Nephron progenitor cell (in vitro differentiated cells): ENCODE data around the gene CNTNAP4.

Experiments
- DNase-seq: peaks from one replicate; pipeline ENCODE4 v3.0.0; 2021
- H3K27ac Mint-ChIP-seq: 2 replicates; pipeline ENCODE4 v1.8.0; 2021; ENCODE audit warnings: mild to moderate bottlenecking, moderate library complexity, mixed read lengths
- H3K27me3 Mint-ChIP-seq: 2 replicates; pipeline ENCODE4 v1.8.0; 2021; ENCODE audit warnings: mild to moderate bottlenecking, low read depth, mixed read lengths; ENCODE audit not compliant: poor library complexity
- H3K36me3 Mint-ChIP-seq: 2 replicates; pipeline ENCODE4 v1.8.0; 2021; ENCODE audit warnings: low read depth, mixed read lengths
- H3K4me1 Mint-ChIP-seq: 2 replicates; pipeline ENCODE4 v1.8.0; 2021; ENCODE audit warnings: mixed read lengths
- H3K4me3 Mint-ChIP-seq: 2 replicates; pipeline ENCODE4 v1.8.0; 2021; ENCODE audit warnings: mild to moderate bottlenecking, moderate library complexity, mixed read lengths
- H3K9me3 Mint-ChIP-seq: 2 replicates; pipeline ENCODE4 v1.8.0; 2021; ENCODE audit warnings: mild to moderate bottlenecking, moderate library complexity, mixed read lengths
- CTCF ChIP-seq: fragments of 200-600 bp; sonication (generic); IDR thresholded peaks from 2 replicates; pipeline ENCODE4 v1.5.0; 2021; ENCODE audit warnings: antibody characterized with exemption

The CNTNAP4 gene

GRCh38 chr16:76579277-76579922 lies 302.2 kb downstream of the CNTNAP4 start:
- Mint-ChIP-seq H3K4me3 (no peak overlapping the region), H3K27me3 (no peaks in the 10 kb centered on the region), H3K27ac (no peak overlapping the region), H3K36me3 (no peaks in the 10 kb centered on the region), H3K4me1 (peaks cover 20% of the 10 kb centered on the region), H3K9me3 (no peaks in the 10 kb centered on the region)
- no peak for DNase-seq
- no peak for TF ChIP-seq CTCF

GRCh38 chr16:76583466-76583865 lies 306.3 kb downstream of the CNTNAP4 start:
- no peak for TF ChIP-seq CTCF
- Mint-ChIP-seq H3K36me3 (no peaks in the 10 kb centered on the region), H3K27ac (no peak overlapping the region), H3K9me3 (no peaks in the 10 kb centered on the region), H3K4me1 (no peaks in the 10 kb centered on the region), H3K4me3 (no peak overlapping the region), H3K27me3 (no peaks in the 10 kb centered on the region)
- no peak for DNase-seq

GRCh38 chr16:76583945-76584344 lies 306.7 kb downstream of the CNTNAP4 start:
- no peaks in the 10 kb centered on the region for H3K9me3 Mint-ChIP-seq
- no peak for DNase-seq
- no peak overlapping the region for H3K27ac Mint-ChIP-seq
- no peaks in the 10 kb centered on the region for H3K36me3 Mint-ChIP-seq
- H3K4me3 Mint-ChIP-seq: no peak overlapping the region
- H3K27me3 Mint-ChIP-seq: no peaks in the 10 kb centered on the region
- TF ChIP-seq CTCF: no peak
- no peaks in the 10 kb centered on the region for H3K4me1 Mint-ChIP-seq

- no peaks in the 10 kb centered on the region for H3K36me3 Mint-ChIP-seq
- no peak overlapping the region for H3K4me3 Mint-ChIP-seq
- no peaks in the 10 kb centered on the region for H3K9me3 Mint-ChIP-seq
- H3K4me1 Mint-ChIP-seq: no peaks in the 10 kb centered on the region
- no peak for DNase-seq
- TF ChIP-seq CTCF: no peak
- no peak overlapping the region for H3K27ac Mint-ChIP-seq
- peaks cover 6% of the 10 kb centered on the region for H3K27me3 Mint-ChIP-seq
Measured at GRCh38 chr16:76598498-76598897, 321.3 kb downstream of the CNTNAP4 start.

GRCh38 chr16:76607317-76607716 lies 330.1 kb downstream of the CNTNAP4 start:
- no peak for DNase-seq
- no peak overlapping the region for H3K27ac Mint-ChIP-seq
- peaks cover 4% of the 10 kb centered on the region for H3K9me3 Mint-ChIP-seq
- no peaks in the 10 kb centered on the region for H3K4me1 Mint-ChIP-seq
- H3K4me3 Mint-ChIP-seq: no peak overlapping the region
- no peaks in the 10 kb centered on the region for H3K36me3 Mint-ChIP-seq
- TF ChIP-seq CTCF: no peak
- H3K27me3 Mint-ChIP-seq: peaks cover 3% of the 10 kb centered on the region
